Panc1 (cell line): ENCODE data around the gene MAN1A1.
"Not testable (repeated sequence)": the region's sequence is repeated elsewhere in the genome, so short reads cannot be mapped to it uniquely, and the experiment has no call there.

Source experiments
- CTCF ChIP-seq: fragments of 450-650 bp; IDR thresholded peaks from 2 replicates; pipeline ENCODE4 v1.5.1; 2017; ENCODE audit warnings: mild to moderate bottlenecking
- POLR2AphosphoS5 ChIP-seq: IDR thresholded peaks from 2 replicates; pipeline ENCODE4 v1.6.1; 2012; ENCODE audit warnings: mild to moderate bottlenecking, low read depth, low read length, moderate library complexity
- TCF7L2 ChIP-seq: IDR thresholded peaks from 2 replicates; pipeline ENCODE4 v1.6.1; 2011; ENCODE audit warnings: mild to moderate bottlenecking, low read depth, low read length, inconsistent platforms

- TF ChIP-seq CTCF, TCF7L2, POLR2AphosphoS5: not testable (repeated sequence)
Measured at GRCh38 chr6:119169355-119169754, 180.2 kb downstream of the MAN1A1 start.
